Left ventricle myocardium inferior (tissue), 1 donor: Measurements from ENCODE around the gene SNX9. TPM values are rescaled to one million over a fixed set of nuclear protein-coding genes. Genes with fewer than 3 reads are reported as not detected.

Experiments
- DNase-seq: peaks from one replicate; pipeline ENCODE4 v3.0.0-alpha.2; 2020
- H3K27ac ChIP-seq: fragments of 200-600 bp; replicated peaks from 2 replicates; pipeline ENCODE4 v1.8.0; 2021
- H3K27me3 ChIP-seq: fragments of 200-600 bp; 2 replicates; pipeline ENCODE4 v1.8.0; 2021; ENCODE audit warnings: low read depth
- H3K36me3 ChIP-seq: fragments of 200-600 bp; 2 replicates; pipeline ENCODE4 v1.8.0; 2021
- H3K4me1 ChIP-seq: fragments of 200-600 bp; 2 replicates; pipeline ENCODE4 v1.8.0; 2021
- H3K4me3 ChIP-seq: fragments of 200-600 bp; 2 replicates; pipeline ENCODE4 v1.8.0; 2021; ENCODE audit warnings: mild to moderate bottlenecking, moderate library complexity
- H3K9me3 ChIP-seq: fragments of 200-600 bp; replicated peaks from 2 replicates; pipeline ENCODE4 v1.8.0; 2021
- CTCF ChIP-seq: fragments of 200-600 bp; IDR thresholded peaks from 2 replicates; pipeline ENCODE4 v1.8.0; 2021; ENCODE audit warnings: antibody characterized with exemption, mild to moderate bottlenecking, borderline replicate concordance
- intact Hi-C: fragments of 100-400 bp; cut with micrococcal nuclease; formaldehyde crosslinking; loops from one replicate; pipeline ENCODE4 v1.11.0; 2022
- total RNA-seq: library from RNA; stranded (reverse); fragmentation: NEBNext Ultra II Directional; extraction: Animal tissue kit (Norgen Biotek cat#: 25700); gene quantifications from one replicate; pipeline ENCODE4 v1.2.1, GENCODE V29; 2021
- donor health status: DM: no; HTN: yes; CAD: no; lungs with severe emphysema.

The SNX9 gene
- total RNA-seq, 1 donor from 2014 or later: 31.9 TPM

GRCh38 chr6:157778719-157779118 is 44.3 kb upstream of the SNX9 start:
- DNase-seq: no peak
- peaks cover 11% of the 10 kb centered on the region for H3K9me3 ChIP-seq
- no peak overlapping the region for H3K4me3 ChIP-seq
- no peak for TF ChIP-seq CTCF
- H3K36me3 ChIP-seq: no peaks in the 10 kb centered on the region
- H3K27me3 ChIP-seq: peaks cover 3% of the 10 kb centered on the region
- peaks cover 6% of the 10 kb centered on the region for H3K4me1 ChIP-seq
- H3K27ac ChIP-seq: no peak overlapping the region
- intact Hi-C loops: no loop called here

GRCh38 chr6:157779705-157780604 is 43.1 kb upstream of the SNX9 start:
- TF ChIP-seq CTCF: no peak
- Histone ChIP-seq H3K4me3 (no peak overlapping the region), H3K4me1 (peaks cover 6% of the 10 kb centered on the region), H3K27ac (peak overlapping the region; percentile 1), H3K36me3 (no peaks in the 10 kb centered on the region), H3K9me3 (peaks cover 11% of the 10 kb centered on the region), H3K27me3 (no peaks in the 10 kb centered on the region)
- no peak for DNase-seq
- intact Hi-C loops: no loop called here

GRCh38 chr6:157785636-157786035 is 37.4 kb upstream of the SNX9 start:
- intact Hi-C loops: no loop called here
- no peak for TF ChIP-seq CTCF
- Histone ChIP-seq H3K9me3 (no peaks in the 10 kb centered on the region), H3K27ac (no peak overlapping the region), H3K4me3 (no peak overlapping the region), H3K4me1 (peaks cover under 1% of the 10 kb centered on the region), H3K36me3 (no peaks in the 10 kb centered on the region), H3K27me3 (no peaks in the 10 kb centered on the region)
- DNase-seq: no peak

GRCh38 chr6:157786221-157786620 is 36.8 kb upstream of the SNX9 start:
- H3K36me3 ChIP-seq: no peaks in the 10 kb centered on the region
- no peak for TF ChIP-seq CTCF
- no peak overlapping the region for H3K27ac ChIP-seq
- H3K27me3 ChIP-seq: no peaks in the 10 kb centered on the region
- intact Hi-C loops: no loop called here
- H3K9me3 ChIP-seq: no peaks in the 10 kb centered on the region
- H3K4me3 ChIP-seq: no peak overlapping the region
- peaks cover 6% of the 10 kb centered on the region for H3K4me1 ChIP-seq
- no peak for DNase-seq

GRCh38 chr6:157787080-157787479 is 36.0 kb upstream of the SNX9 start:
- no peaks in the 10 kb centered on the region for H3K27me3 ChIP-seq
- H3K27ac ChIP-seq: no peak overlapping the region
- DNase-seq: no peak
- H3K4me1 ChIP-seq: peaks cover 13% of the 10 kb centered on the region
- no peak overlapping the region for H3K4me3 ChIP-seq
- no peaks in the 10 kb centered on the region for H3K9me3 ChIP-seq
- H3K36me3 ChIP-seq: no peaks in the 10 kb centered on the region
- TF ChIP-seq CTCF: no peak
- intact Hi-C loops: no loop called here
